HUES6 (cell line): ENCODE results near the gene MACROD2.

Experiments used
- H3K27ac ChIP-seq: 2 replicates; pipeline ENCODE4 v1.7.0; 2013; ENCODE audit warnings: low read depth, mild to moderate bottlenecking, low read length, inconsistent platforms
- H3K27me3 ChIP-seq: 2 replicates; pipeline ENCODE4 v1.6.1; 2013; ENCODE audit warnings: low read length; ENCODE audit not compliant: control insufficient read depth, insufficient read depth
- H3K36me3 ChIP-seq: 2 replicates; pipeline ENCODE4 v1.6.1; 2013; ENCODE audit warnings: low read length; ENCODE audit not compliant: control insufficient read depth, insufficient read depth
- H3K4me1 ChIP-seq: 2 replicates; pipeline ENCODE4 v1.6.1; 2013; ENCODE audit warnings: low read length; ENCODE audit not compliant: control insufficient read depth, insufficient read depth
- H3K4me3 ChIP-seq: 2 replicates; pipeline ENCODE4 v1.5.1; 2013; ENCODE audit warnings: low read depth, low read length
- H3K9ac ChIP-seq: one replicate; pipeline ENCODE4 v1.6.1; 2013; ENCODE audit warnings: mild to moderate bottlenecking, low read length
- H3K9me3 ChIP-seq: 2 replicates; pipeline ENCODE4 v1.6.1; 2013; ENCODE audit warnings: low read depth, low read length; ENCODE audit not compliant: control insufficient read depth, insufficient read depth

The MACROD2 gene

DNA sequence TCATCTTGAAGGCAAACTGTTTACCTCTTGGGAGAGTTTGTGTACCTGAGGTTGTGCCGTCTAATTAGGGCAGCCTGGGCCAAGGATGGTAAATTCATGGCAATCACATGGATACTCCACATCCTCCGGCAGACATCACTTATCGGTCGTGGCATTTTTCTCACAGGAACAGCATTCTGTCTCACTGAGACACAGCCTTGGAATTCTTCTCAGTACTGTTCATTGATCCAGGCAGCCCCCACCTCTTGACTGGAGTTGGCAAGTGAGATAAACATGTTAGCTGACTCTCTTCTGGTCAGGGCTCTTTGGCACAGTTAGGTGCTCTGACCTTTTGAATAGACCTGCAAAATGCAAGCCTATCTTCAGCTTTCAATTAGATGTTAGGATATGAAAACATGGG lies 853.5 kb downstream of the MACROD2 start:
- H3K36me3 ChIP-seq = no peaks in the 10 kb centered on the region
- H3K4me1 ChIP-seq = no peaks in the 10 kb centered on the region
- no peaks in the 10 kb centered on the region for H3K9me3 ChIP-seq
- H3K9ac ChIP-seq = no peak overlapping the region
- H3K4me3 ChIP-seq = no peak overlapping the region
- H3K27ac ChIP-seq = no peak overlapping the region
- no peaks in the 10 kb centered on the region for H3K27me3 ChIP-seq

GRCh38 chr20:14853079-14853478 lies 857.8 kb downstream of the MACROD2 start:
- Histone ChIP-seq H3K36me3 (no peaks in the 10 kb centered on the region), H3K4me3 (no peak overlapping the region), H3K9ac (no peak overlapping the region), H3K9me3 (no peaks in the 10 kb centered on the region), H3K4me1 (no peaks in the 10 kb centered on the region), H3K27me3 (no peaks in the 10 kb centered on the region), H3K27ac (no peak overlapping the region)

DNA sequence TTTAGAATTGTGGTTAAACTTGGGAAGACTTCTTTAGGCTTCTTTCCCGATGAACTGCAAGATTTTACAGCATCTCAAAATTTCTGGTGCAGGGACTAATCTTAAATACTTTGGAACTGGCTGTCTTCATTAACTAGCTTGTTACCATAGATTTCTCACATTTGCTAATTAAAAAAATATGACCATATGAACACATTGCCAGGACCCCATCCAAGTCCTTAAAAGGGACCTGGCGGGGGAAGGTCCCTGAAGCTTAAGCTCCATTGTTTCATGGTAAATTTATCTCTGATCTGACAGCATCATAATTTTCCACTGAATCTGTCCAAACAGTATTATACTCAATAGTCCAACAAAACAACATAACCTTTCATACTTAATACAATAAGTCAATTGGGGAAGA lies 859.9 kb downstream of the MACROD2 start:
- H3K27me3 ChIP-seq = no peaks in the 10 kb centered on the region
- H3K9me3 ChIP-seq = no peaks in the 10 kb centered on the region
- H3K9ac ChIP-seq = no peak overlapping the region
- peaks cover 6% of the 10 kb centered on the region; the same call in 1 of the 2 replicates for H3K4me1 ChIP-seq
- no peak overlapping the region for H3K4me3 ChIP-seq
- H3K27ac ChIP-seq = no peak overlapping the region
- no peaks in the 10 kb centered on the region for H3K36me3 ChIP-seq

DNA sequence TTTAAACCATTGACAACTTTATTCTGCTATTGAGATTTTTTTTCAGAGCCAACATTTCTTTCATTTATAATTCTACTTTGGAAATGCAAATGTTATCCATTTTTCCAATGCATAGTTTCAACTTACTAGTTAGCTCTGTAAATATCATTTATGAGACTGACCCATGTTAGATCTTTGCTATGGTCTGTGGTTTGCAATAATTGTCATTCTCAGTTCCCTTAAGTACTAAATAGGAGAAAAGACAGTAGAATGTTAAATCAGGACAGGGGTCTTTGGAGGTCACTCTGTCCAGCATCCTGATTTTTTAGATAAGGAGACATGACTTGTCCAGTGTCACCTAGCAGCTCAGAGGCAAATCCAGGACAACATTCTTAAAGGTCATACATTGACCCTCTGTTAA lies 864.3 kb downstream of the MACROD2 start:
- no peaks in the 10 kb centered on the region for H3K36me3 ChIP-seq

DNA sequence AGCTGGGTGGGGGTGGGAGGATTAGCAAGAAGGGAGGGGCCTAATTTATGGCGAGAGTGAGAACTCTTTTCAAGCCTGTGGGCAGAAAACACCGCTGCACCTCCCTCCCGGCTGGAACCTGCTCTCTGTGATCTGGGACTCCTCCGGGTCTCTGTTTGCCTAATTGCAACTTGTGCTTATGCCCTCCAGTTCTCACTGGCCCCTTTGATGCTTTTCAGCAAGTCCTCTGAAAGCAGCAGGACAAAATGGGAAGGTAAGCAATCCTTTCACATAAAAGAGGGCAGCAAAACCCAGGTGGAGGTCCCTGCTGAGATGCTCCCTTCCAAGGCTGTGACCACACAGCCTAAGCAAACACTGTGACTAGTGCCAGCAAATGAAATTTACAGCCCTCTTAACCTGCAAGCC lies 865.1 kb downstream of the MACROD2 start:
- H3K36me3 ChIP-seq = no peaks in the 10 kb centered on the region
- peaks cover 19% of the 10 kb centered on the region for H3K4me1 ChIP-seq
- H3K4me3 ChIP-seq = no peak overlapping the region
- H3K27me3 ChIP-seq = no peaks in the 10 kb centered on the region
- no peaks in the 10 kb centered on the region; the same call in 1 of the 2 replicates for H3K9me3 ChIP-seq
- no peak overlapping the region for H3K27ac ChIP-seq
- no peak overlapping the region for H3K9ac ChIP-seq

More for the DNA sequence above, 864.3 kb downstream of the MACROD2 start:
- H3K27me3 ChIP-seq = no peaks in the 10 kb centered on the region
- peaks cover 13% of the 10 kb centered on the region for H3K4me1 ChIP-seq
- no peak overlapping the region for H3K27ac ChIP-seq
- H3K4me3 ChIP-seq = no peak overlapping the region
- no peak overlapping the region for H3K9ac ChIP-seq
- no peaks in the 10 kb centered on the region; the same call in 1 of the 2 replicates for H3K9me3 ChIP-seq

- H3K27ac ChIP-seq = no peak overlapping the region
- H3K27me3 ChIP-seq = no peaks in the 10 kb centered on the region
- no peaks in the 10 kb centered on the region; the same call in 1 of the 2 replicates for H3K9me3 ChIP-seq
- no peaks in the 10 kb centered on the region for H3K36me3 ChIP-seq
- H3K4me3 ChIP-seq = no peak overlapping the region
- no peak overlapping the region for H3K9ac ChIP-seq
- H3K4me1 ChIP-seq = peaks cover 19% of the 10 kb centered on the region
These were observed 865.8 kb downstream of the MACROD2 start for GRCh38 chr20:14861028-14861699.

DNA sequence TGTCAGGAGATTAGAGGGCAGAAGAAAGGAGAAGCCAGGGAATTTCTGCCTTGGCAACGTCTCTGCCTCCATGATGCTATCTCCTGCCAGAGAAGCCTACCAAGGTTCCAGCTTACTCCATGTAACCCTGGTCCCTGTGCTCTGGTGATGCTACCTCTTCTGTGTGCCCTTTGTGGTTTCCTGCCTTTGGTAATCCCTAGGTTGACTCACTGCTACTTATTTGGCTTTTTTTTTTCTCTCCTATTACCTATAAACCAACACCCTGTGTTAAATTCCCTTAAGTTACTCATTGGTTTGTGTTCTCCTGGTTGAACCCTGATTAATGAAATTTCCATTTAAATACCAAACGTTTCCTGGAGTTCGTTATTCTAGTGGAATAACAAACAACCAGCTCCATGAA lies 869.9 kb downstream of the MACROD2 start:
- Histone ChIP-seq H3K4me3 (no peak overlapping the region), H3K4me1 (peaks cover 13% of the 10 kb centered on the region), H3K27ac (no peak overlapping the region), H3K9ac (no peak overlapping the region), H3K27me3 (no peaks in the 10 kb centered on the region), H3K36me3 (no peaks in the 10 kb centered on the region), H3K9me3 (no peaks in the 10 kb centered on the region; the same call in 1 of the 2 replicates)

DNA sequence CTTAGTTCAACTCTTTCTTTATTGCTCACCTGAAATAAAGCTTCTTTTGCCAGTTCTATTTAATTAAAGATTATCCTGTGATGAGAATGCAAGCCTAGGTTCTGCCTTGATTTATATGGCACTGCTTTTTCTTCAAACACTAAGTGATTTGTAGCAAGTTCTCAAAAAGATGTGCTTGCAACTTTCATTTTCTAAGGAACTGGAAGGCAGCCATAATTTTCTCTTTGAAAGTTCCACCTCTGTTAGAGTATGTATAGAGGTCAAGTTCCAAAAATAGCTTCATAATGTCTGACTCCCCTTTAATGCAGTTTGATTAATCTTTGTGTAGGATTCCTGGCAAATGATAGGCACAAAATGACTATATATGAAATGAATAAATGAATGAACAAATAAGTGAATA lies 870.4 kb downstream of the MACROD2 start:
- H3K4me1 ChIP-seq = peaks cover 12% of the 10 kb centered on the region
- no peaks in the 10 kb centered on the region for H3K27me3 ChIP-seq
- H3K4me3 ChIP-seq = no peak overlapping the region
- no peaks in the 10 kb centered on the region for H3K36me3 ChIP-seq
- no peaks in the 10 kb centered on the region; the same call in 1 of the 2 replicates for H3K9me3 ChIP-seq
- no peak overlapping the region for H3K9ac ChIP-seq
- H3K27ac ChIP-seq = no peak overlapping the region

- no peaks in the 10 kb centered on the region for H3K36me3 ChIP-seq
- H3K9me3 ChIP-seq = no peaks in the 10 kb centered on the region
- H3K27me3 ChIP-seq = no peaks in the 10 kb centered on the region
- H3K4me3 ChIP-seq = no peak overlapping the region
- no peak overlapping the region for H3K27ac ChIP-seq
- peaks cover 5% of the 10 kb centered on the region; the same call in 1 of the 2 replicates for H3K4me1 ChIP-seq
- H3K9ac ChIP-seq = no peak overlapping the region
These were observed 871.7 kb downstream of the MACROD2 start for GRCh38 chr20:14866841-14867514.

GRCh38 chr20:14877301-14878028 lies 882.1 kb downstream of the MACROD2 start:
- H3K27ac ChIP-seq = no peak overlapping the region
- no peaks in the 10 kb centered on the region for H3K9me3 ChIP-seq
- no peak overlapping the region for H3K4me3 ChIP-seq
- H3K9ac ChIP-seq = no peak overlapping the region
- no peaks in the 10 kb centered on the region for H3K27me3 ChIP-seq
- H3K4me1 ChIP-seq = no peaks in the 10 kb centered on the region
- H3K36me3 ChIP-seq = no peaks in the 10 kb centered on the region

GRCh38 chr20:14878676-14879019 lies 883.3 kb downstream of the MACROD2 start:
- H3K36me3 ChIP-seq = no peaks in the 10 kb centered on the region
- H3K9ac ChIP-seq = no peak overlapping the region
- no peak overlapping the region for H3K27ac ChIP-seq
- H3K9me3 ChIP-seq = no peaks in the 10 kb centered on the region
- no peaks in the 10 kb centered on the region for H3K27me3 ChIP-seq
- no peak overlapping the region for H3K4me3 ChIP-seq
- H3K4me1 ChIP-seq = no peaks in the 10 kb centered on the region
